ENCODE results near the gene KSR2.

GRCh38 chr12:117792471-117792870 lies 176.3 kb downstream of the KSR2 start:
- no peak for TF ChIP-seq PAX5 (IDR thresholded peaks at IDR 0.05; ENCODE audit: insufficient read depth, low read length, severe bottlenecking)
- no peak for TF ChIP-seq POLR2A (IDR thresholded peaks at IDR 0.05; ENCODE audit: low read depth, low read length)
- no peak for TF ChIP-seq POLR2AphosphoS5 (IDR thresholded peaks at IDR 0.05; ENCODE audit: low read depth, low read length)
- no peak for TF ChIP-seq SPI1 (IDR thresholded peaks at IDR 0.05; ENCODE audit: low read depth, low read length)
- TF ChIP-seq TAF1 (IDR thresholded peaks at IDR 0.05; ENCODE audit: low read depth, low read length): no peak

All from GM12891 (cell line).